NCI-H345 (cell line): ENCODE data around the gene CEP128.

ENCODE experiments used
- DNase-seq: peaks from one replicate; lab custom pipeline; 2025; lab: John Stamatoyannopoulos, UW

CEP128 gene

DNA sequence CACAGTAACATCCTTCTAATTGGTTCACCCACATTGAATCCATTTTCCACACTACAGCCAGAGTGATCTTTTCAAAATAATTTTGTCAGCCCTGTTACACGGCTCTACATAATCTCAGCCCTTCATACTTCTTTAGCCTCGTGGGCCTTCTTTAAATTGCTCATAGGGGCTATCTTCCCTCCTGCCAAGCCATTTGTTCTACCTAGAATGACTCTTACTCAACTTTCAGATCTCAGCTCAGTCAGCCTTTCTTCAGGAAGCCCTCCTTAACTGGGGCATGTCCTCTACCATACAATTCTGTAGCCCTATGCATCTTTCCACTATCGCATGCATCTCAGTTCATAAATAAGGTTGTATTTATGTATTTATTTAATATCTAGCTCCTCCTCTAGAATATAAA, 39.7 kb downstream of the CEP128 start:
- DNase-seq = no peak

DNA sequence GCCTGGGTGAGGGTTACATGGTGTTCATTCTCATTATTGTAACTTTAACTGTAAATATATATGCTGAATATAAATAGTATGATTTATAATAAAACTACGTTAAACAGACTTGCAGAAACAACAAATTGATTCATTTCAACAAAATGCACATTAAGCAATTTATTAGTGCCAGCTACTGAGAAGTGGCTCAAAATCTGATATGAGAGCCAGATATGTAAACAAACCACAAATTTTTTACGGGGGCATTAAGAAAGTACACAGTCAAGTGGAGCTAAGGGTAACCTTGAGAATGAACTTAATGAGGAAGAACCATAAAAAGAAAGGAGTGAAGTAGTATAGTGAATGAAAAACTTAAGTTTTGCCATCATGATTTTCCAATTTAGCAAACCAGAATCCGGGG, 40.3 kb downstream of the CEP128 start:
- DNase-seq = no peak

DNA sequence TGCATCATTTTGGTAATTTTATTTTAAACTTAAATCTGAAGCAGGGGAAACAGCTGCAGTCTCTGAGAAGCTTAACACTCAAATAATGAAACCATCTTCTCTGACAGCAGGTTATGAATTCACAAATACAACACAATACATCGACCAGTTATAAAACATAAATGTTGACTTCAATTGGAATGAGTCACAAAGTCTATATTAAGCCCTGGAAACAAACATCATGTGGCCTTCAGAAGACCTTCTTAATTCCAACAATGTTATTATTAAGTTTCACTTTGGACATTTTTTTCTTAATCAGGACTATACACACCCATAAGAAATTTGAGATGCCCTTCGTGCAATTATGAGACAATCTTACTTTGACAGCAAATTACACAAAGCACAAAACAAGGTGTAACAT, 68.9 kb downstream of the CEP128 start:
- no peak for DNase-seq

DNA sequence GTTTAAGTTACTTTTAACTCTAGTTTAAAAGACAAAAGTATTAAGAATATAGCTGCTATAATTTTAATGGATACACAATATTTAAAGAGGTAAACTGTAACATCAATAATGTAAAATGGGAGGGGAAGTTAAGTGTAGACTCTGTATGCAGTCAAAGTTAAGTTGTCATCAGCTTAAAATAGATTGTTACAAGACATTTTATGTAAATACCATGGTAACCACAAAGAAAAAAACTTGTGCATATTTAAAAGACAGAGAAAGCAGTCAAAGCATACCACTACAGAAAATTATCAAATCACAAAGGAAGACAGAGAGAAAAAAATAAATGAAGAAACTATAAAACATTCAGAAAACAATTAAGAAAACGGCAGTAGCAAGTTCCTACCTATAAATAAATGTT, 73.3 kb downstream of the CEP128 start:
- DNase-seq = no peak

DNA sequence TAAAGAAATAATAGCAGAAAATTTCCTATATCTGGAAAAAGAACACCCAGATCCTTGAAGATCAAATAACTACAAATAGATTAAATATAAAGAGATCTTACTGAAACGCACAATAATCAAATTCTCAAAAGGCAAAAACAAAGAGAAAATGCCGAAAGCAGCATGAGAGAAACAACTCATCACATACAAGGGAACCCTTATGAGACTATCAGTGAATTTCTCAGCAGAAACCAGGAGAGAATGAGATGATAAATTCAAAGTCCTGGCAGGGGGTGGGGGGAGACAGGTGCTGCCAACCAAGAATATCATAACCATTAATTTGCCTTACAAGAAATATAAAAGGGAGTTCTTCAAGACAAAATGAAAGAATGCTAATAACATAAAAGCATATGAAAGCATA, 73.7 kb downstream of the CEP128 start:
- no peak for DNase-seq

DNA sequence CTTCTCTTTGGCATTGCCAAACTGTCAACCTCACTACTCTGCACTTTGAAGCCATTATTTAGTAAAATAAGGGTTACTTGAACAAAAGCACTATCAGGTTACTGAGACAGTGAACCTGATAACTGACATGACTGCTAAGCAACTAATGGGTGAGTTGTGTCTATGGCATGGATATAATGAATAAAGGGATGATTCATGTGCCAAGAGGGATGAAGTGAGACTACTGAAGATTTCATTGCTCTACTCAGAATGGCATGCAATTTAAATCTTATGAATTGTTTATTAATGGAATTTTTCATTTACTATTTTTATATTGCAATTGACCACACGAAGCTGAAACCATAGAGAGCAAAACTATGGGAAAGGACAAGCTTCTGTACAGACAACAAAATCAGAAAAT, 74.4 kb downstream of the CEP128 start:
- DNase-seq = no peak

DNA sequence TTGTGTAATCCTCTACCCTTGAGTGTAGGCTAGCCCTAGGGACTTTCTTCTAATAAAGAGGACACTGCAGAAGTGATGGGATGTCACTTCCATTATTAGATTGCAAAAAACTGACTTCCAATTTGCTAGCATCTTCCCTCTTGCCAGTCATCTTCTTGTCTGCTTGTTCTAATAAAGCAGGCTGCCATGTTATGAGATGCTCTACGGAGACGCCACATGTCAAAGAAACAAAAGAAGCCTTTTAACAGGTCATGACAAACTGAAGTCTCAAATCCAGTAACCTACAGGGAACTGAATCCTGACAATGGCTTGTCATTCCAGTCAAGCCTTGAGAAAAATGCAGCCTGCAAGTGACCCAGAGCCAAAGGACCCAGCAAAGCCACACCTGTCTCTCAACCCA, 76.0 kb downstream of the CEP128 start:
- DNase-seq = no peak

DNA sequence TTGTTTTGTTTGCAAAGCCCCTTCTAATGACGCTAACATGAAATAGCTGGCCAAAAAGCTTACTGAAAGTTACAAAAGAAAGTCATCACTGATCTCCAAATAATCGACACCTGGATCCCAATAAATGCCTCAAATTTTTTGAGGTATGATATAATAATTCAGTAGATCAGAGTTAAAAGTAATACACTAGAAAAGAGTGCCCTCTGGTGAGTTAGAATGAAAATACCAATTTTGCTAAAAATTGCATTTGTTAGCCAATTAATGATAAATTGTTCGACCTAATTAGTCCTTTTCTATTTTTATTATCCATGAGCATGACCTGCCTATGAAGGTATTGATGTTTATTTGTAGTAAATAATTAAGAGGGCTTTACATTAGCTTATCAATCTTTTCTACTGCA, 78.6 kb downstream of the CEP128 start:
- DNase-seq = no peak

DNA sequence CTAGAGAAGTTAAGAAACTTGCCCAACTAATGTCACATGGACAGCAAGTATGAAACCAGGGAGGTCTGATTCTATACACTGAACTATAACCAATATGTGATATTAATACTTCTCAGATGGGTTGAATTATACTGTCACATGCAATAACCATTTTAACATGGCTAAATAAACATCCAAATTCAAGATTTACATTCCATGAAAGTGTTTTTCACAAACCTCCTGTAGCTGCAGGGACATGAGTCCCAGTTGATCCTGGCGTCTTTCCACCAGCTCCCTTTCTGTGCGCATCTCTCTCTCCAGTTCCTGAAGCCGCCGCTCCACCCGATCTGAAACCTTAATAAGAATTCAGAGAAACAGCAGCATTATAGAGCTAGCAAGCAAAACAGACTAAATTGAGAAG, 79.0 kb downstream of the CEP128 start:
- DNase-seq = no peak

DNA sequence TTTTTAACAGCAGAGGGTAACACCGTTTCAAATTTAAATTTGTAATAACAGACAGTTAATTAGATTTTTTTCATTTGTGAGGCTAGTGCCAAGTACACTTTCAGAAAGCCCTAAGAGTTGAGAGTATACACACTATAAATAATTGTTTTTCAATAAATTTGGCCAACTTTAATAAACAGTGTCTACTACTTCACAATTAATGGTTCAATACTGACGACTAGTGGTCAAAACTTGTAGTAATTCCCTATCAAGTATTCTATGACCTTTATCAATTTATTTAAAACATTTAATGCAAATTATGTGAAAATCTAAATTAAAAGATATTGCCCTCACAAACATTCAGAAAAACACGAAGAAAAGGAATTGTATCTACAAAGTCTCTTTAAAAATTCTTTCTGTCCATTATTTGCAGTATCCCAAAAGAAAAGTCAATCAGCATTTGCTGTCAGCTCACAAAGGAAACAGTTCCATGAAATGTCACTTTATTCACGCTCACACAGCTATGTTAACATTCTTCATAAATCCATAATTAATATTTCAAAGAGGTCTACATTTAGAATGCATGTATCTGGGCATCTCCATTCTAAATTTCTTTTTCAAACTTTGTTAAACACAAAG, 91.2 kb downstream of the CEP128 start:
- peak; percentile 27 for DNase-seq

DNA sequence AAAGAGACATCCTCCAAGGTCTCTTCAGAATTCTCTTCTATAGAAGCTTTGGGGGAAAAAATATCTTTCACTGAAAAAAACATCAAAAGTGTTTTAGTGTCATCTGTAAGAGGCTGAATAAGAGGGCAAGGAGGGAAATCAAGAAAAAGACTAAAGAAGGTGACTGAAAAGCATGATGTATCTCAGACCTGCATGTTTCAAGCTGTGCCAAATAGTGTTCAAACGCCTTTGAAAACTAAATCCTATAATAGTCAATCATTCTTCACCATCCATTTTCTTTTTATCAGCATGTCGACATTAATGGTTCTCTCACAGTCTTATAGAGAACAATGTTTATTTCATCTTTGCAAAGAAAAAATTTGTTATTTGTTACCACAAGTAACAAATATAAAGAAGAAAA, 94.5 kb downstream of the CEP128 start:
- DNase-seq = no peak

DNA sequence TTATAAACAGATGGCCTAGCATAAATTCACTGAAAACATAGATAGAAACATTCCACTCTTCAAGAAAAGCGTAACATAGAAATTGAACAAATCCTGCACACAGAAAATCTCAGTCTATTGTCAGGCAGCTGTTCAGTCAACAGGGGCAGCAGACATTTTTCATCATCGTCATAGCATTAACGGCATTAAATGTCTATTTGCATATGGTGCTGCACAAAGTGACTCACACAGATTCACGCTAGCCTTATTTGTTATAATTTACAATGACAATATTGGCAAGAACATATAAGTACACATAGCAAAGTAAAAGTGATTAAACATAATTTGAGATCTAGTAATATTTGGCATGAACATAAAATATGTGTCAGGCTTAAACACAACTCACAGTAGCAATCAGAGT, 95.7 kb downstream of the CEP128 start:
- DNase-seq = no peak

DNA sequence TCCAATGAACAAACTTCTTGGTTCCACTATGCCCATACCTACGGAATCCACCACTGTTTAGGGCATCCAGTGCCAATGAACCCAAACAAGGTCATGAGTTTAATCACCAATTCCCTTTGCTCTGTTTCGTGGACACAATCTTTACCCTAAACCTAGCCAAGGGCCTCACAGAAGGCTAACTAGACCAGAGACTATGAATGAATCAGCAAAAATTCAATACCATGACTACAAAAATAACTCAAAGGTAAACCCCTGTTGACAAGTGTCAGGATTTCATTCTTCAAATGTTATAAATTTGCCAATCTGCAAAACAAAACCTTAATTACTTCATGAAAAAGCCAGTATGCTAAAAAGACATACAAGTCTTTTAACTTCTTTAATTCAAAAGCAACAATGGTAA, 96.7 kb downstream of the CEP128 start:
- no peak for DNase-seq

DNA sequence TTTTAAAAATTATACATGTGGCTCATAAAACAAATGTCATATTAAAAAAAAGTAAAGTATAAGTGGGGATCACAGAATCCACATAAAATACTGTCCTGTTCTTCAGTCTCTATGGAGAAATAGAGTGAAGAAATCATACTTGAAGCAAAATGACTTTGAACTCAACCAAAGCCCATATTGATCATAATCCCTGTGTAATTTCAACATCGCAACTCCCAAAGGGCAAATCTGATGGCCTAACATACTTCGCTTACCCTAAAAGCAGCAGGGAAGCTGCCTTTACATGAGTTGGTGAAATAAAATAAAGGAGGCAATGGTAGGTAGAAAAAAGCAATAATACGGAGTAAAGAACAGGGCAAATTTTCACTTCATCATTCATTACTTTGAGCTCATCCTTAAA, 101.8 kb downstream of the CEP128 start:
- no peak for DNase-seq

DNA sequence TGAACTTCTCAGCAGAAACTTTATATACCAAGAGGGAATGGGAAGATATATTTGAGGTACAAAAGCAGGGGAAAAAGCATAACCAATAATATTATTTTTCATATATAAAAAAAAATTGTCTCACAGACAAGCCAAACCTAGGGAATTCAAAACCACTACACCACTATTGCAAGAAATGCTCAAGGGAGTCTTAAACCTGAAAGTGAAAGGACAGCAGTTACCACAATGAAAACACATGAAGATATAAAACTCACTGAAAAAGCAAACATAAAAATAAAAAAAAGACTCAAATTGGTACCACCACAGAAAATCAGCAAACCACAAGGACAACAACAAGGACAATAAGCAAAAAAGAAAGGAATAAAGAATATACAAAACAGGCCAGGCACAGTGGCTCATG, 131.9 kb downstream of the CEP128 start:
- no peak for DNase-seq

DNA sequence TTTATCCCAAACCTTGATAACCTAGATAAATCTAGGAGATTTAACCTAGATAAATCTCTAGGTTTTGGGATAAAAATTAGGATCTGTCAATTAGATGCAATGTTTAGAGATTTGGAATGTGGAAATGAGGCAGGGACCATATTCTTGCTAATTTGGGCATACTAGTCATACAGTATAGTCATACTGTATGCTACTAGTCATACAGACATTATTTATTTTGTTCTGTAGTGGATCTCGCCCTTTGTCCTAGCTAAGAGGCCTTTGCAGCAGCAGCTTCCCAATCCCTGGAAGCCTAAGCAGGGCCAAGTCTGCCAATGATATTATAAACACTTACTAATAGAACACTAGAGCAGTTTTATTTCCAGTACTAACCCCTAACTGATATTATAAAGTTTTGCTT, 136.4 kb downstream of the CEP128 start:
- DNase-seq = no peak

DNA sequence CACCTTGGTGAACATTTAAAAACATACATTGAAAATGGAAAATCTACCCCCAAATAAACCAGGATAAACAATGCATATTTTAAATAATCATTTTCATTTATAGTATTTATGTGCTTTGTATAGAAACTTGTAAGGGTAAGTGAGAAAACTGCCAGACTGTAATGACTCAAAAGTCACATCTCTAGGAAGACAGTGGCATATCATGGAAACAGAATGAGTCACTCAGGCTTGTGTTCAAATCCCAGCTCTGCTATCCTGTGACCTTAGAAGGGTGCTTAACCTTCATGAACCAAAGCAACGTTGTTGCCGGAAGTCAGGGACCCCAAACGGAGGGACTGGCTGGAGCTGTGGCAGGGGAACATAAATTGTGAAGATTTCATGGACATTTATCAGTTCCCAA, 142.7 kb downstream of the CEP128 start:
- DNase-seq = no peak

DNA sequence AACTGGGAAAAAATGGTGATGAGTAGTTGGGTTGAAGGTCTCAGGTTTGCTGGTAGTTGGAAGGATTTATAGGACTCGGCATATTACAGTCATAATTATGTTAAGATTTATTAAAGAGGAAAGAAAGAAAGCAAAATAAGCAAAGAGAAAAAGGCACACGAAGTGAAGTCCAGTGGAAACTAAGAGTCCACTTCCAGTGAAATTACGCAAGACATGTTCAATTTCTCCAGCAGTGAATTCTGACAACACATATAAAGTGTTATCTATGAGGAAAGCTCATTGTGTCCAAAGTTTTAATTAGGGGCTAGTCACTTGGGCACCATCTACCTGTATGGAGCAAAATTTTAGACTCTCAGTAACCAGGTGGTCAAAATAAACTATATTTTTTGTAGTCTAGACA, 143.3 kb downstream of the CEP128 start:
- DNase-seq = no peak

DNA sequence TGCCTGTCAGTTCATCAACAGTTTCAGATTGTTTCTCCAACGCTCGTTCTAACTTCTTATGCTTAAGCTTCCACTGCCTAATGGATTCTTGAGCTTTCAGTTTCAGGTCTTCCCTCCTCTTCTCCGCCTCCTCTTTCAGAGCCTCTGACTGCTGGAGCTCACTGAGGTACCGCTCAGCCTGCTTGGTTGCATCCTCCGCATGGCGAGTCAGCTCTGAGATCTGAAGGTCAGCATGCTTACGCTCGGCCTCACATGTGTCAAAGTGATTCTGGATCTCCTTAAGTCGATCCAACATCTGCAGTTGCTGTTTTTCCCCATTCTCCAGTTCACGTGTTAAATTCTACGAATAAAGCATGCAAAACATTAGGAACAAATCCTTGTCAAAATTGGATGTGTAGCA, 148.8 kb downstream of the CEP128 start:
- DNase-seq = no peak

DNA sequence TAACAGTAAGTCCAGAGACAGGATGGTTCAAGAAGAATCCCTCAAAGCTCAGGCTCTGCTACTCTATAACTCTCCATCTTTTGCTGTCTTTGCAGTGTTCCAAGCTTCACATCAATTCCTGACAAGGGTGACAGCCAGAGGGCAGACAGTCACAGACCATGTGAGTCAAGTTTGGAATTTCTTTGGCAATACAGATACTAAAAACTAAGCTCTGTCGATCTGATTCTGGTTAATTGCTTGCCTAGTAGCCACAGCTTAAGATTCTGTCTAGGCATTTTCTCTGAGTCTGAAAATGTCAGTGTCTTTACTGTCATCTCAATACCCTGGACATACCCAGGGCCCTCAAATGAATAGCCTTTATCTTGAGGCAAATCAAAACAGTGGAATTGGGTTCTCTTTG, 153.7 kb downstream of the CEP128 start:
- DNase-seq = no peak

DNA sequence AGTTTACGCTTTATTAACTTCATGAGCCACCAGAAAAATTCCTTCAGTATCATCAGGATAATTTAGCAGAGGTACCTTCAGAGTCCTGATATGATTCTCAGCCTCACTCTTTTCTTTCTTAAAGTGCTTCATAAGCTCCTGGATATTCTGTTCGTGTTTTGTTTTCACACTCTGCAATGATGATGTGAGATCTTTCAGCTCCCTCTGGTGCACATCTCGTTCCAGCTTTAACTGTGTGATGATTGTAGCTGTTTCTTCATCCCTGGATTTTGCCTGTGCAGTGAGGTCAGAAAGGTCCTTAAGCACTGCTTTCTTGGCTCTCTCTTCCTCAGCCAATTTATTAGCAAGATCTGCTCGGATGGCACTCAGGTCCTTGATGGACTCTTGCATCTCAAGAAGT, 156.7 kb downstream of the CEP128 start:
- DNase-seq = no peak

DNA sequence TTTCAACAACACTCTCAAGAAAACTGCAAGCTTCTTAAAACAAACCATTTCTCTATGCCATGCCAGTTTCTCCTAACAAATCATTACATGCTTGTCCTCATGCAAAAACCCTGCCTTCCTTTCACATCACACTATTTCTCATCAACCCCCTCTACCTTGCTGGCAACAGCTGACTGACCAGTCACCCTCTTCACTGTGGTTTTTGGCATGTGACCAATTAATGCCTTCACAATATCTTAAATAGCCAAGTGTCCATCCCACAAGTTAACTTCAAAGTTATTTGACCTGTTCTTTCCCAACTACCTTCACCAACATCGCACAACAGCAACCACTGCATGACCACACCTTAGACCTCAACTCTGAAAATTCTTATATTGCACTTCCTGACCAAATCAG, 159.6 kb downstream of the CEP128 start:
- DNase-seq = no peak

DNA sequence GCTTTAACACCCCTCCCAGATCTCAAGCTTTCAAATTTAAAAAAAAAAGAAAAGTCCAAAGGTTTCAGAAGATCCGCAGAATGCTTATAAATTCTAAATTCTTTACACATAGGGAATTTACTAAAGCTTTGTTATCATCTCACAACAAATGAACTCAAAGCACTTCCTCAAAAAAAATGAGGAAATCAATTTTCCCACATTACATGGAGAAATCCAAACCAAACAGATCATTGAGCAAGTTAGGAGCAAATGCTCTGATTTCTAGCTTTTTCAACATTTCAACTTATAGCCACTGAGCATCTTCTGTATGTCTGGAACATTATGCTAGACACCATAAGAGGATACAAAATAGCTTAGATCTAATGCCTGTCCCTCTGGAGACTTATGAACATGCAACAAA, 161.0 kb downstream of the CEP128 start:
- DNase-seq = no peak

DNA sequence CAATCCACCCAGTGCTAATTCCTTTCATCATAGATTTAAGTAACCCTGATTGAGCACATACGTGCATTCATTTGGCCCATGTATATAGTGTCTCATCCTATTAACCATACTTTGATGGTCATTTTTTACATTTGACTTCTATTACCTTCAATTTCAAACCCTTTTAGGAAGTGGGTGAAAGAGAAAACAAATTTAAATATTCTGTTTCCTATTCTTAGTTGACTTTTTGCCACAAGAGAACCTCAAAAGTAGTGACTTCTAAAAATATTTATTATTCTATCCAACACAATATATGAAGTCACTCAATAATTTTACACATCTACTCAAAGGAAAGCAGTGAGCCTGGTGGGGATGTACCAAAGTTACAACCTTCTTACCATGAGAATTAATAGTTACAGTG, 164.9 kb downstream of the CEP128 start:
- no peak for DNase-seq

DNA sequence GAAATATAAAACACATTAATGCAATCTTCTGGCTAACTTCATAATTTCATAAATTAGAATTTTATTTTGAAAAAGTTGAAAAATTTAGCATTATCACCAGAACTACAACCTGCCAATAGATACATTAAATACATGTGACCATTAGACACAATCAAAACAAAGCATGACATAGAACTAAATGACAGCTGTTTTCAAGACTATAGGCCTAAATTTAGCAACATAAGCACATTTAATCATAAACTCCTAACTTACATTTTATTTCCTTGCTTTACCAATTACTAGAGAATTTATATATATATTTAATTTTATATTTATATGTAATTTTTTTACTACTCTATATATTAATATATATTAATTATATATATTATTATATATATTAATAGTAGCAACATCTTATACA, 165.4 kb downstream of the CEP128 start:
- DNase-seq = no peak
